Mesothelial cell of epicardium (in vitro differentiated cells): ENCODE measurements around the gene PLEKHS1. TPM values are rescaled to one million over a fixed set of nuclear protein-coding genes. Genes with fewer than 3 reads are reported as not detected.

Experiments used
- DNase-seq, 2 experiments: peaks; one replicate each; pipeline ENCODE4 v3.0.0; 2021; ENCODE audit warnings: low spot score in 2 of 2; ENCODE audit not compliant: unreplicated experiment in 2 of 2
- H3K27ac Mint-ChIP-seq: 2 replicates; pipeline ENCODE4 v1.8.0; 2021; ENCODE audit warnings: mixed read lengths
- H3K27me3 Mint-ChIP-seq: 2 replicates; pipeline ENCODE4 v1.8.0; 2021; ENCODE audit warnings: low read depth, mixed read lengths
- H3K36me3 Mint-ChIP-seq: 2 replicates; pipeline ENCODE4 v1.8.0; 2021; ENCODE audit warnings: mixed read lengths
- H3K4me1 Mint-ChIP-seq: 2 replicates; pipeline ENCODE4 v1.8.0; 2021; ENCODE audit warnings: mixed read lengths
- H3K4me3 Mint-ChIP-seq: 2 replicates; pipeline ENCODE4 v1.8.0; 2021; ENCODE audit warnings: mild to moderate bottlenecking, moderate library complexity, mixed read lengths
- H3K9me3 Mint-ChIP-seq: 2 replicates; pipeline ENCODE4 v1.8.0; 2021; ENCODE audit warnings: mixed read lengths
- total RNA-seq: library from RNA; stranded (reverse); gene quantifications from 3 replicates; pipeline ENCODE4 v1.2.1, GENCODE V29; 2021
- TF ChIP-seq, protein P1 (sequence below): fragments of 200-600 bp; sonication (generic); IDR thresholded peaks from one replicate; pipeline ENCODE4 v1.5.0; 2021; ENCODE audit warnings: antibody characterized with exemption; ENCODE audit not compliant: unreplicated experiment

PLEKHS1 gene
- total RNA-seq, 1 donor from 2014 or later: not detected

DNA sequence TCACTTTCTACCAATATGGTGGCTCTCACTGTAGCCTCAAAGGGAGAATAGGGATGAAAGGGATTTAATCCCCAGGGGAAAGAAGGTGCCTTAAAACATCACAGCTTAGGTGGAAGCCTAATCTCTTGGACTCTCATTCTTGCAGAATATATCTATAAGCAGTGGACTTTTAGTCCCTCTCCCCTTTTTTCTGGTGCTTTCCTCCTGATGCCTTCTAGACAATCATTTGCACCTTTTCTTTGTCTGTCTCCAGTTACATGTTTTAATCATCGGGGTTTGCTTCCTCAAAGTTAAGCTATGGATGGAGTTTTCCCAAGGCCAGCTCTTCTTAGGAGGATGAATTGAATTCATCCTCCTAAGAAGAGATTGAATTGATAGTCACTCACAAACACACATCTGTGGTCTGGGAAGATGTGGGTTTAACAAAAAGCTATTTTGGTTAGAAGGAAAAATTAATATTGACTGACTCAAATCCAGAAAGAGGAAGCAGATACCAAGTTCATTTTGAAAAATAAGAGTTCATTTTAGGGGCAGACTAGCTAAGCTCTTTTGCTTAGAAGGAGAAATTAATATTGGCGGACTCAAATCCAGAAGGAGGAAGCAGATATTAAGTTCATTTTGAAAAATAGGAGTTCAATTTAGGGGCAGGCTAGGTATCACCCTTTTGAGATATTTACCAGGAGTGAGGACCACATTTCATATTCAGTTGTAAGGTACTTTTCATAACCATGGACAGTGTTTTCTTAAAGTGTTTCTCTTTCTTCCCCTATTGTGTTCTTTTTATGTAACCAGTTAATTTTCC, 35.2 kb upstream of the PLEKHS1 start:
- H3K36me3 Mint-ChIP-seq: peaks cover 24% of the 10 kb centered on the region
- no peak overlapping the region for H3K27ac Mint-ChIP-seq
- TF ChIP-seq, protein P1, sequence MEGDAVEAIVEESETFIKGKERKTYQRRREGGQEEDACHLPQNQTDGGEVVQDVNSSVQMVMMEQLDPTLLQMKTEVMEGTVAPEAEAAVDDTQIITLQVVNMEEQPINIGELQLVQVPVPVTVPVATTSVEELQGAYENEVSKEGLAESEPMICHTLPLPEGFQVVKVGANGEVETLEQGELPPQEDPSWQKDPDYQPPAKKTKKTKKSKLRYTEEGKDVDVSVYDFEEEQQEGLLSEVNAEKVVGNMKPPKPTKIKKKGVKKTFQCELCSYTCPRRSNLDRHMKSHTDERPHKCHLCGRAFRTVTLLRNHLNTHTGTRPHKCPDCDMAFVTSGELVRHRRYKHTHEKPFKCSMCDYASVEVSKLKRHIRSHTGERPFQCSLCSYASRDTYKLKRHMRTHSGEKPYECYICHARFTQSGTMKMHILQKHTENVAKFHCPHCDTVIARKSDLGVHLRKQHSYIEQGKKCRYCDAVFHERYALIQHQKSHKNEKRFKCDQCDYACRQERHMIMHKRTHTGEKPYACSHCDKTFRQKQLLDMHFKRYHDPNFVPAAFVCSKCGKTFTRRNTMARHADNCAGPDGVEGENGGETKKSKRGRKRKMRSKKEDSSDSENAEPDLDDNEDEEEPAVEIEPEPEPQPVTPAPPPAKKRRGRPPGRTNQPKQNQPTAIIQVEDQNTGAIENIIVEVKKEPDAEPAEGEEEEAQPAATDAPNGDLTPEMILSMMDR: no peak
- no peaks in the 10 kb centered on the region for H3K27me3 Mint-ChIP-seq
- H3K4me3 Mint-ChIP-seq: no peak overlapping the region
- peaks cover 5% of the 10 kb centered on the region for H3K9me3 Mint-ChIP-seq
- no peak for DNase-seq
- peaks cover 7% of the 10 kb centered on the region for H3K4me1 Mint-ChIP-seq

DNA sequence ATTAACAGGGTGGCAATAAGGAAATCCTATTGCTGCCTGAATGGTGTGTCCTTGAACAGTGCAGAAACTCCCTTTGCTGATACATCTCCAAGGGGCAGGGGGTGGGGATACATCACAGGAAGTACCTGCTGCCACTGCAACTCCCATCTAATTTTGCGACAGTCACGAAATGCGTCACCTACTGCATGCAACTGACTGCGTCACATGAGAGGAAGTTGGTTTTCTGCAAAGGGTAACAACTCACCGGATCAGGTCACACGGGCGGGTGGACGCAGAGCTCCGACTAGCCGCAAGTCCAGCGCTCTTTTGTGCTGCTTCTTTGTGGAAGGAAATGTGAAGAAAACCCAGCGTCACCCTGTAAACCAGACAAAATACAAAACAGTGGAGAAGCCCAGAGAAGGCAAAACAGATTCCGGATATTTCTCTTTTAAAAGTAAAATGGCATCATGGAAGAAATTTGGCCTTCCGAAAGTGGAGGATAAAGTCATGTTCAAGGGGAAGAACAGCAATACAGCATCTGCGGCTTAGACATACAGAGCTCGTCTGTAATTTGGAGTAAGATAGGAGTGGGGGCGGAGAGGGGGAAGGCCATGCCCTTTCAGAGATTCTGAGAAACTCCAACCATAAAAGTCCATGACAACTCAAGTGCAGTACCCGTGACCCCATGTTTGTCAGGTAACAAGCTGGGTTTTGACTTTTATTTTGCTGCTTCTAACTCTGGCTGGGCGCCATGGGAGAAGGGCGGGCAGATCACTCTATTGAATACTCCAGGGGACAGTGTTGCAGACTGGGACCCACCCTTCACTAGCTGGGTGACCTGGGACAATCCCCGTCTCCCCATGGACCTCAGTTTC, 32.3 kb upstream of the PLEKHS1 start:
- no peaks in the 10 kb centered on the region for H3K27me3 Mint-ChIP-seq
- TF ChIP-seq, protein P1: no peak
- H3K27ac Mint-ChIP-seq: no peak overlapping the region
- peaks cover 5% of the 10 kb centered on the region for H3K9me3 Mint-ChIP-seq
- no peak overlapping the region for H3K4me3 Mint-ChIP-seq
- DNase-seq: no peak
- peaks cover 29% of the 10 kb centered on the region for H3K36me3 Mint-ChIP-seq
- no peaks in the 10 kb centered on the region for H3K4me1 Mint-ChIP-seq

DNA sequence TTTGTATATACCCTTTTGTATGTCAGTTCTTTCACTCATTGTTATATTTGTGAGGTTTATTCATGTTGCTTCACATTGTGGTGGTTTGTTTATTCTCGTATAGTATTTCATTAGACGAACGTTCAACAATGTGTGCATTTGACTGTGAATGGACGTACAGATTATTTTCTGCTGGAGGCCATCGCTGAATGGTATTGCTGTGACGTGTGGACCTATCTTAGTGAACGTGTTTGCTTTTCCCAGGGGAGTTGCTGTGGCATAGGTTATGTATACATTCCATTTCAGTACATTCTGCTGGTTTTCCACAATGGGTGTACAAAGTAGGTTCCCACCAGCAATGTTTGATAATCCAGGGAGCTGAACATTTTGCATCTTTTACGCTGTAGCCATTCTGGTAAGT, 31.1 kb upstream of the PLEKHS1 start:
- Mint-ChIP-seq H3K4me1 (no peaks in the 10 kb centered on the region), H3K9me3 (peaks cover 5% of the 10 kb centered on the region), H3K36me3 (peaks cover 33% of the 10 kb centered on the region), H3K27me3 (no peaks in the 10 kb centered on the region), H3K27ac (no peak overlapping the region), H3K4me3 (no peak overlapping the region)
- no peak for DNase-seq
- TF ChIP-seq, protein P1: no peak

DNA sequence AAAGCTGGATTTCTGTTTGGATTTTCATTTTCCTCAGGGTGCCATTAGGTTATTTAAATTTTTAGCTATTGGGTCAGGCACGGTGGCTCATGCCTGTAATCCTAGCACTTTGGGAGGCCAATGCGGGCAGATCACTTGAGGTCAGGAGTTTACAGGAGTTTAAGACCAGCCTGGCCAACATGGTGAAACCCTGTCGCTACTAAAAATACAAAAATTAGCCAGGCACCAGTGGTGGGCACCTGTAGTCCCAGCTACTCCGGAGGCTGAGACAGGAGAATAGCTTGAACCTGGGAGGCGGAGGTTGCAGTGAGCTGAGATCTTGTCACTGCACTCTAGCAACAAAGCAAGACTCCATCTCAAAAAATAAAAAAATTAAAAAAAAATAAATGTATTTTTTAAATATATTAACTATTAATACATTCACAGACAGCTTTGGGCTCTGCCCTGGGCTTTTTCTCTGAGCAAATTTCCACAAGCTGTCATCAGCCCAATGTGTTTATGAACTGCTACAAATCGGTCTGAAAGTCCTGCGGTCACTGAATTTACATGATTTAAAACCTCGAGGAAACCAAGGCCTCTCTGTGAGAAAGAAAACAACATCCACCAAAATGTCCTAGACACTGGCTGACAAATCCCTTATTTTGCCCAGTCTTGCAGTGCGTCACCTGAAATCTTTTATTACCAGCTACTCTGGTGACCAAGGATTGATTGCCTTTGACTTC, 19.2 kb upstream of the PLEKHS1 start:
- H3K36me3 Mint-ChIP-seq: peaks cover 20% of the 10 kb centered on the region
- no peak for DNase-seq
- H3K27me3 Mint-ChIP-seq: peaks cover 12% of the 10 kb centered on the region
- H3K9me3 Mint-ChIP-seq: peaks cover 9% of the 10 kb centered on the region
- no peak overlapping the region for H3K27ac Mint-ChIP-seq
- TF ChIP-seq, protein P1: no peak
- H3K4me1 Mint-ChIP-seq: no peaks in the 10 kb centered on the region
- H3K4me3 Mint-ChIP-seq: no peak overlapping the region

DNA sequence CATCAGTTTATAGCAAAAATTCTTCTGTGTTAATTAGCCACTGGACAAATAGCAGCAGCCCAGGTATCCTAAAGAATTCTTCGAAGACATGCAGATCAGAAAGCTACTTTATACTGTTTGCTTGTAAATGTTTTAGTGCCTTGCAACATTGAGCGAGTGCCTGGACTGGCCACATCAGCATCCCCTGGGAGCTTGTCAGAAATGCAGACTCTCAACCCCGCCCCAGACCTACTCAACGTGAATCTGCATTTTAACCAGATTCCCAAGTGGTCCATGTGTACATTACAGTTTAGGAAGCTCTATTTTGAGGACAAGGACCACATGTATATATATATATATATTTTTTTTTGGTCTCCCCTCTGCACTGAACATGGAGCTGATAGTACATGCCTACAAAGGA, 18.5 kb upstream of the PLEKHS1 start:
- peaks cover 17% of the 10 kb centered on the region for H3K36me3 Mint-ChIP-seq
- peaks cover 12% of the 10 kb centered on the region for H3K27me3 Mint-ChIP-seq
- no peaks in the 10 kb centered on the region for H3K4me1 Mint-ChIP-seq
- DNase-seq: no peak
- H3K4me3 Mint-ChIP-seq: no peak overlapping the region
- H3K9me3 Mint-ChIP-seq: peaks cover 9% of the 10 kb centered on the region
- TF ChIP-seq, protein P1: no peak
- no peak overlapping the region for H3K27ac Mint-ChIP-seq
